ENCODE data around the gene RBBP7.

Gene RBBP7

GRCh38 chrX:16828124-16828908 is 41.8 kb downstream of the RBBP7 start:
- peak; percentile 95 for DNase-seq (ENCODE audit: low read depth)
- TF ChIP-seq CTCF (IDR thresholded peaks at IDR 0.05; ENCODE audit: low read length, missing control alignments), result no peak
- H3K4me3 ChIP-seq (replicated peaks; ENCODE audit: low read depth, low read length), result no peak overlapping the region

GRCh38 chrX:16827225-16827624 is 42.9 kb downstream of the RBBP7 start:
- no peak overlapping the region for H3K4me3 ChIP-seq (replicated peaks; ENCODE audit: low read depth, low read length)
- no peak for TF ChIP-seq CTCF (IDR thresholded peaks at IDR 0.05; ENCODE audit: low read length, missing control alignments)
- peak; percentile 35 for DNase-seq (ENCODE audit: low read depth)

GRCh38 chrX:16826207-16826606 is 44.0 kb downstream of the RBBP7 start:
- DNase-seq (ENCODE audit: low read depth), result peak; percentile 68
- TF ChIP-seq CTCF (IDR thresholded peaks at IDR 0.05; ENCODE audit: low read length, missing control alignments), result peak; percentile 42
- H3K4me3 ChIP-seq (replicated peaks; ENCODE audit: low read depth, low read length), result no peak overlapping the region

- peak; percentile 69 for DNase-seq (ENCODE audit: low read depth)
- no peak for TF ChIP-seq CTCF (IDR thresholded peaks at IDR 0.05; ENCODE audit: low read length, missing control alignments)
- H3K4me3 ChIP-seq (replicated peaks; ENCODE audit: low read depth, low read length), result no peak overlapping the region
Observed at GRCh38 chrX:16825264-16826035, 44.7 kb downstream of the RBBP7 start.

- peak; percentile 89 for DNase-seq (ENCODE audit: low read depth)
Observed at GRCh38 chrX:16822723-16823122, 47.4 kb downstream of the RBBP7 start.

GRCh38 chrX:16819634-16820033 is 50.5 kb downstream of the RBBP7 start:
- no peak overlapping the region for H3K4me3 ChIP-seq (replicated peaks; ENCODE audit: low read depth, low read length)
- no peak for TF ChIP-seq CTCF (IDR thresholded peaks at IDR 0.05; ENCODE audit: low read length, missing control alignments)
- DNase-seq (ENCODE audit: low read depth), result no peak

More at GRCh38 chrX:16822723-16823122, 47.4 kb downstream of the RBBP7 start:
- no peak for TF ChIP-seq CTCF (IDR thresholded peaks at IDR 0.05; ENCODE audit: low read length, missing control alignments)
- H3K4me3 ChIP-seq (replicated peaks; ENCODE audit: low read depth, low read length), result no peak overlapping the region

Measured in fibroblast of pulmonary artery (primary cell).